IMR-90 (cell line): ENCODE results near the gene TLK2. TPM values are rescaled to one million over a fixed set of nuclear protein-coding genes. Genes with fewer than 3 reads are reported as not detected.

ENCODE experiments used
- ATAC-seq: fragments of 200-7000 bp; cut with Tn5 transposase; 2 replicates; pipeline ENCODE4 v1.9.1; 2020; ENCODE audit warnings: low read depth, mild to moderate bottlenecking, moderate library complexity
- BruUV-seq: library from RNA; stranded (reverse); fragments of 400-500 nt; replicated peaks from 2 replicates; lab custom pipeline; 2021; lab: Mats Ljungman, UMichigan
- CTCF ChIA-PET: fragments of 300-600 bp; formaldehyde crosslinking; extraction: SDS; loops from one replicate; lab custom pipeline; 2021; ENCODE audit warnings: antibody characterized with exemption; lab: Yijun Ruan, JAX
- POLR2A ChIA-PET: fragments of 300-600 bp; sonication (Branson Sonifier 250); formaldehyde crosslinking; loops from one replicate; lab custom pipeline; 2022; ENCODE audit warnings: antibody characterized with exemption; ENCODE audit not compliant: unreplicated experiment; lab: Charles Lee
- DNase-seq: peaks from one replicate; pipeline ENCODE4 v3.0.0; 2013
- H2AFZ ChIP-seq: replicated peaks from 2 replicates; pipeline ENCODE3; 2013; ENCODE audit warnings: low read length, mild to moderate bottlenecking; ENCODE audit not compliant: poor library complexity
- H2AK5ac ChIP-seq: 2 replicates; pipeline ENCODE4 v1.6.1; 2013; ENCODE audit warnings: low read depth, low read length, inconsistent platforms
- H2AK9ac ChIP-seq: replicated peaks from 2 replicates; pipeline ENCODE3; 2013; ENCODE audit warnings: mild to moderate bottlenecking, low read depth, low read length, moderate library complexity; ENCODE audit not compliant: poor library complexity
- H2BK120ac ChIP-seq: 2 replicates; pipeline ENCODE4 v1.6.1; 2013; ENCODE audit warnings: low read depth, low read length, inconsistent platforms
- H2BK15ac ChIP-seq: 3 replicates; pipeline ENCODE4 v1.6.1; 2013; ENCODE audit warnings: low read depth, low read length, inconsistent platforms
- H2BK20ac ChIP-seq: 2 replicates; pipeline ENCODE4 v1.6.1; 2013; ENCODE audit warnings: low read depth, mild to moderate bottlenecking, inconsistent platforms, low read length, moderate library complexity
- H2BK5ac ChIP-seq: 2 replicates; pipeline ENCODE4 v1.6.1; 2013; ENCODE audit warnings: mild to moderate bottlenecking, low read depth, low read length, inconsistent platforms; ENCODE audit not compliant: poor library complexity, severe bottlenecking
- H3K14ac ChIP-seq: replicated peaks from 2 replicates; pipeline ENCODE4 v1.6.1; 2013; ENCODE audit warnings: low read depth, low read length, inconsistent platforms
- H3K18ac ChIP-seq: 2 replicates; pipeline ENCODE4 v1.6.1; 2013; ENCODE audit warnings: low read depth, low read length, control low read depth
- H3K23ac ChIP-seq: 2 replicates; pipeline ENCODE4 v1.6.1; 2013; ENCODE audit warnings: low read depth, low read length, inconsistent platforms
- H3K27ac ChIP-seq: 2 replicates; pipeline ENCODE4 v1.5.1; 2013; ENCODE audit warnings: mild to moderate bottlenecking, control low read depth, low read length; ENCODE audit not compliant: insufficient read depth
- H3K27me3 ChIP-seq: 2 replicates; pipeline ENCODE4 v1.6.1; 2013; ENCODE audit warnings: low read length; ENCODE audit not compliant: control insufficient read depth, insufficient read depth
- H3K36me3 ChIP-seq: 2 replicates; pipeline ENCODE4 v1.6.1; 2013; ENCODE audit warnings: low read length, mixed read lengths; ENCODE audit not compliant: control insufficient read depth, insufficient read depth
- H3K4ac ChIP-seq: 2 replicates; pipeline ENCODE4 v1.6.1; 2013; ENCODE audit warnings: low read depth, low read length, inconsistent platforms
- H3K4me1 ChIP-seq: 2 replicates; pipeline ENCODE4 v1.6.1; 2013; ENCODE audit warnings: low read length, mixed read lengths; ENCODE audit not compliant: control insufficient read depth, insufficient read depth
- H3K4me2 ChIP-seq: 2 replicates; pipeline ENCODE4 v1.6.1; 2013; ENCODE audit warnings: low read depth, mild to moderate bottlenecking, control low read depth, low read length, moderate library complexity
- H3K4me3 ChIP-seq: 2 replicates; pipeline ENCODE4 v1.5.1; 2013; ENCODE audit warnings: low read depth, mild to moderate bottlenecking, control low read depth, low read length, moderate library complexity; ENCODE audit not compliant: insufficient read depth
- H3K56ac ChIP-seq: 2 replicates; pipeline ENCODE4 v1.6.1; 2013; ENCODE audit warnings: low read length, inconsistent platforms; ENCODE audit not compliant: insufficient read depth; ENCODE audit errors: extremely low read depth
- H3K79me1 ChIP-seq, 2 experiments: 2 replicates each; pipeline ENCODE4 v1.6.1; 2013; ENCODE audit warnings: low read length in 2 of 2, inconsistent platforms in 1 of 2, low read depth in 1 of 2
- H3K9ac ChIP-seq: 2 replicates; pipeline ENCODE4 v1.6.1; 2013; ENCODE audit warnings: low read depth, low read length, control low read depth
- H3K9me1 ChIP-seq: 2 replicates; pipeline ENCODE4 v1.6.1; 2013; ENCODE audit warnings: low read length, inconsistent platforms; ENCODE audit not compliant: insufficient read depth
- H3K9me3 ChIP-seq: 2 replicates; pipeline ENCODE4 v1.6.1; 2013; ENCODE audit warnings: low read length; ENCODE audit not compliant: control insufficient read depth, insufficient read depth
- H4K20me1 ChIP-seq: 2 replicates; pipeline ENCODE4 v1.6.1; 2013; ENCODE audit warnings: low read length, inconsistent platforms; ENCODE audit not compliant: insufficient read depth
- H4K5ac ChIP-seq: 2 replicates; pipeline ENCODE4 v1.6.1; 2013; ENCODE audit warnings: mild to moderate bottlenecking, low read depth, low read length, control low read depth
- H4K8ac ChIP-seq, 2 experiments: 2 replicates each; pipeline ENCODE4 v1.6.1; 2013; ENCODE audit warnings: low read depth in 2 of 2, low read length in 2 of 2, control low read depth in 1 of 2, inconsistent platforms in 1 of 2
- H4K91ac ChIP-seq: 2 replicates; pipeline ENCODE4 v1.6.1; 2013; ENCODE audit warnings: low read depth, low read length, inconsistent platforms; ENCODE audit not compliant: insufficient read depth
- BHLHE40 ChIP-seq: fragments of 150-350 bp; IDR thresholded peaks from 2 replicates; pipeline ENCODE4 v1.6.1; 2016; ENCODE audit warnings: mild to moderate bottlenecking, low read depth, low read length
- CEBPB ChIP-seq: IDR thresholded peaks from 2 replicates; pipeline ENCODE4 v1.6.1; 2012; ENCODE audit warnings: low read depth, low read length, improper control_type of control experiment
- CHD1 ChIP-seq: IDR thresholded peaks from 2 replicates; pipeline ENCODE4 v1.6.1; 2012; ENCODE audit warnings: low read depth, low read length, improper control_type of control experiment
- CTCF ChIP-seq: conservative IDR thresholded peaks from 2 replicates; pipeline ENCODE4 v1.5.1; 2012; ENCODE audit warnings: mild to moderate bottlenecking, low read depth, low read length, improper control_type of control experiment
- ELK1 ChIP-seq: fragments of 150-350 bp; IDR thresholded peaks from 2 replicates; pipeline ENCODE4 v1.6.1; 2016; ENCODE audit warnings: low read depth, mild to moderate bottlenecking, low read length, moderate library complexity, borderline replicate concordance
- FOS ChIP-seq: fragments of 150-350 bp; IDR thresholded peaks from 2 replicates; pipeline ENCODE4 v1.6.1; 2016; ENCODE audit warnings: low read depth, low read length
- MAFK ChIP-seq: IDR thresholded peaks from 2 replicates; pipeline ENCODE4 v1.6.1; 2012; ENCODE audit warnings: low read depth, low read length, improper control_type of control experiment
- MXI1 ChIP-seq: IDR thresholded peaks from 2 replicates; pipeline ENCODE4 v1.6.1; 2012; ENCODE audit warnings: low read depth, mild to moderate bottlenecking, low read length, moderate library complexity, borderline replicate concordance
- NFE2L2 ChIP-seq: fragments of 150-350 bp; IDR thresholded peaks from 2 replicates; pipeline ENCODE4 v1.6.1; 2016; ENCODE audit warnings: low read depth, mild to moderate bottlenecking, low read length
- RAD21 ChIP-seq: IDR thresholded peaks from 2 replicates; pipeline ENCODE4 v1.6.1; 2012; ENCODE audit warnings: low read length, improper control_type of control experiment
- RFX5 ChIP-seq: IDR thresholded peaks from 2 replicates; pipeline ENCODE4 v1.8.0; 2012; ENCODE audit warnings: low read depth, mild to moderate bottlenecking, low read length, moderate library complexity
- SMC3 ChIP-seq: fragments of 150-350 bp; IDR thresholded peaks from 2 replicates; pipeline ENCODE4 v1.6.1; 2016; ENCODE audit warnings: low read depth, mild to moderate bottlenecking, antibody characterized with exemption, low read length, moderate library complexity
- USF2 ChIP-seq: fragments of 150-350 bp; IDR thresholded peaks from 2 replicates; pipeline ENCODE4 v1.6.1; 2017; ENCODE audit warnings: mild to moderate bottlenecking, antibody characterized with exemption, low read length, low read depth
- WGBS, 2 experiments: methylation state at CpG; one replicate each; pipeline versions ENCODE4 v1.1.5 to v1.1.7; 2013; ENCODE audit warnings: missing lambda C conversion rate in 2 of 2; ENCODE audit not compliant: insufficient read length in 1 of 2; ENCODE audit errors: extremely low coverage in 2 of 2; 5-methylcytosine and 5-hydroxymethylcytosine counted together
- dilution Hi-C: fragments of 300-500 bp; cut with HindIII; formaldehyde crosslinking; loops from one replicate; pipeline ENCODE4 v1.14.3; 2018; ENCODE audit warnings: low sequenced_read_pairs; ENCODE audit not compliant: unreplicated experiment
- in situ Hi-C: fragments of 300-500 bp; cut with MboI; formaldehyde crosslinking; loops from 3 replicates; pipeline ENCODE4 v1.14.3; 2019; ENCODE audit warnings: low sequenced_read_pairs, inconsistent platforms, mixed read lengths
- intact Hi-C: fragments of 100-400 bp; cut with micrococcal nuclease; formaldehyde crosslinking; loops from 2 replicates; pipeline ENCODE4 v1.10.0; 2022
- polyA plus RNA-seq, 3 experiments: library from polyadenylated mRNA; depleted of rRNA; stranded (reverse); fragments of >200 nt; gene quantifications; 2 replicates each; pipeline ENCODE4 v1.2.3, GENCODE V29; 2012; ENCODE audit warnings: low replicate concordance in 1 of 3
- total RNA-seq: library from RNA; depleted of rRNA; stranded (reverse); fragments of >200 nt; gene quantifications from 2 replicates; pipeline ENCODE4 v1.2.3, GENCODE V29; 2012

Gene TLK2
- total and polyA plus RNA-seq, 2 of the 4 experiments (the other 2 are of a cell fraction) = 35.7 to 39.4 TPM

GRCh38 chr17:62629556-62630364 is 151.1 kb downstream of the TLK2 start:
- intact Hi-C loops (loop anchor here (5.0 kb wide), 1 partner anchor 338 kb away; the partner anchor contains the start of gene TANC2), dilution Hi-C loops (no loop called here), in situ Hi-C loops (no loop called here)
- H4K91ac ChIP-seq = peak overlapping the region; percentile 90
- peak overlapping the region; percentile 88 for H2AFZ ChIP-seq
- H3K27ac ChIP-seq = peak overlapping the region; percentile 94
- peak overlapping the region; percentile 92 for H3K4me2 ChIP-seq
- WGBS, 2 experiments = 76% methylated on average over 5 of the region's 19 CpGs; no CpG with 5 or more reads in 1 of the 2 experiments
- peak overlapping the region; percentile 91 for H3K9ac ChIP-seq
- DNase-seq (no peak), ATAC-seq (no peak)
- 0 out of 2 replicates have a peak overlapping the region, but pooled peaks have one; percentile 16 for H2BK20ac ChIP-seq
- H3K23ac ChIP-seq = peak overlapping the region; percentile 90
- POLR2A ChIA-PET = interaction anchor here (0.6 kb wide), 2 partner anchors 74 to 1065 kb away, joined by 3 to 7 read pairs; no protein-coding TSS in a partner anchor
- no peak overlapping the region; the same call in 1 of the 2 replicates for H3K18ac ChIP-seq
- peak overlapping the region; percentile 92 for H3K14ac ChIP-seq
- peak overlapping the region; percentile 26; the same call in 1 of the 3 replicates for H2BK15ac ChIP-seq
- H3K79me1 ChIP-seq = peaks cover 4 to 74% of the 10 kb centered on the region in 2 experiments; a peak in 2 of 4 replicates
- CTCF ChIA-PET = no interaction called here
- H3K9me1 ChIP-seq = peaks cover 40% of the 10 kb centered on the region
- peak overlapping the region; percentile 64 for H3K4me3 ChIP-seq
- H2AK5ac ChIP-seq = peak overlapping the region; percentile 97
- peak overlapping the region; percentile 43 for H2BK120ac ChIP-seq
- peaks cover 3% of the 10 kb centered on the region; the same call in 1 of the 2 replicates for H3K36me3 ChIP-seq
- H2AK9ac ChIP-seq = peak overlapping the region; percentile 95
- H3K9me3 ChIP-seq = no peaks in the 10 kb centered on the region
- H3K27me3 ChIP-seq = no peaks in the 10 kb centered on the region
- no peak overlapping the region for H3K56ac ChIP-seq
- peak overlapping the region; percentile 88 for H2BK5ac ChIP-seq
- peak overlapping the region; percentile 88 for H3K4ac ChIP-seq
- H4K20me1 ChIP-seq = peaks cover 51% of the 10 kb centered on the region
- peak overlapping the region; percentile 71 to 79; a peak in 3 of 4 replicates for H4K8ac ChIP-seq
- peaks cover 35% of the 10 kb centered on the region for H3K4me1 ChIP-seq
- H4K5ac ChIP-seq = peak overlapping the region; percentile 52
- no TSS peak for BruUV-seq
- TF ChIP-seq CHD1 = no peak
- no peak for TF ChIP-seq BHLHE40
- no peak for TF ChIP-seq CTCF
- no peak for TF ChIP-seq MXI1
- no peak for TF ChIP-seq NFE2L2
- TF ChIP-seq RAD21 = no peak
- TF ChIP-seq MAFK = no peak
- TF ChIP-seq SMC3 = no peak
- TF ChIP-seq CEBPB = no peak
- TF ChIP-seq RFX5 = no peak
- TF ChIP-seq USF2 = no peak
- no peak for TF ChIP-seq ELK1
- no peak for TF ChIP-seq FOS
